Activated gamma-delta T cell treated with Interleukin-2 at 50 U/mL for 16 hours (primary cell): Measurements from ENCODE around the gene GRWD1.

ENCODE experiments used
- DNase-seq: peaks from one replicate; pipeline ENCODE4 v3.0.0-alpha.2; 2020

The GRWD1 gene

GRCh38 chr19:48461651-48461981, 15.8 kb downstream of the GRWD1 start:
- no peak for DNase-seq

- no peak for DNase-seq
Measured at GRCh38 chr19:48461982-48462655, 16.3 kb downstream of the GRWD1 start.

- DNase-seq = no peak
Measured at GRCh38 chr19:48465215-48465614, 19.4 kb downstream of the GRWD1 start.

- DNase-seq = no peak
Measured at GRCh38 chr19:48466561-48467325, 21.0 kb downstream of the GRWD1 start.

GRCh38 chr19:48468772-48469288, 23.0 kb downstream of the GRWD1 start:
- peak; percentile 99 for DNase-seq

GRCh38 chr19:48469289-48469881, 23.6 kb downstream of the GRWD1 start, which contains the start of gene CYTH2:
CYTH2 (plus strand) TSS chr19:48469369; CDS start chr19:48469508, 139 bp downstream.
- DNase-seq = peak; percentile 67

- no peak for DNase-seq
Measured at GRCh38 chr19:48469934-48470680, 24.3 kb downstream of the GRWD1 start.

GRCh38 chr19:48470856-48471255, 25.1 kb downstream of the GRWD1 start:
- no peak for DNase-seq

- DNase-seq = no peak
Measured at GRCh38 chr19:48471836-48472235, 26.1 kb downstream of the GRWD1 start.

- no peak for DNase-seq
Measured at GRCh38 chr19:48473161-48473966, 27.6 kb downstream of the GRWD1 start.

GRCh38 chr19:48474084-48474592, 28.4 kb downstream of the GRWD1 start:
- no peak for DNase-seq

- no peak for DNase-seq
Measured at GRCh38 chr19:48475369-48476068, 29.7 kb downstream of the GRWD1 start.

GRCh38 chr19:48476176-48476575, 30.4 kb downstream of the GRWD1 start:
- DNase-seq = no peak

- DNase-seq = no peak
Measured at GRCh38 chr19:48477067-48477685, 31.4 kb downstream of the GRWD1 start.

- DNase-seq = no peak
Measured at GRCh38 chr19:48477698-48478338, 32.0 kb downstream of the GRWD1 start.

- DNase-seq = no peak
Measured at GRCh38 chr19:48478339-48479256, 32.8 kb downstream of the GRWD1 start.

GRCh38 chr19:48479686-48480085, 33.9 kb downstream of the GRWD1 start:
- no peak for DNase-seq

GRCh38 chr19:48480183-48480557, 34.4 kb downstream of the GRWD1 start:
- DNase-seq = no peak
